AG20443 (cell line): ENCODE data around the gene CNP.

Experiments used
- DNase-seq: peaks from one replicate; pipeline ENCODE4 v3.0.0; 2012; ENCODE audit warnings: low spot score, mixed read lengths

Gene CNP

GRCh38 chr17:41942626-41943373 lies 23.8 kb upstream of the CNP start:
- DNase-seq: no peak

GRCh38 chr17:41943492-41943891 lies 23.1 kb upstream of the CNP start:
- no peak for DNase-seq

DNA sequence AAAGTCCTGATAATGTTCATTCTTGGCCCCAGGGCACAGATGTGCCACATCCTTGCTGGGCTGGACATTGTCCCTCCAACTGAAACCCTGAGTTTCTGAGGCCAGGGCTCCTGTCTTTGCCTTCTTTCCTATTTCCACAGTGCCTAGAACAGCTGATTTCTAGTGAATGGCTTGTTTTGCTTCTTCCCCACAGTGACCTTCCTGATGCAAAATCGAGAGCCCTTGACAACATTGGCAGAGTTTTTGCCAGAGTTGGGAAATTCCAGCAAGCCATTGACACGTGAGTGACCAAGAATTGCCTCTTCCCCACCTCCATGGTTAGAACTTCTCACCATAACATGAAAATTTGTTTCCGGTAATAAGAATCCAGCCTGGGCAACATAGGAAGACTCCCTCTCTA lies 21.7 kb upstream of the CNP start:
- no peak for DNase-seq

DNA sequence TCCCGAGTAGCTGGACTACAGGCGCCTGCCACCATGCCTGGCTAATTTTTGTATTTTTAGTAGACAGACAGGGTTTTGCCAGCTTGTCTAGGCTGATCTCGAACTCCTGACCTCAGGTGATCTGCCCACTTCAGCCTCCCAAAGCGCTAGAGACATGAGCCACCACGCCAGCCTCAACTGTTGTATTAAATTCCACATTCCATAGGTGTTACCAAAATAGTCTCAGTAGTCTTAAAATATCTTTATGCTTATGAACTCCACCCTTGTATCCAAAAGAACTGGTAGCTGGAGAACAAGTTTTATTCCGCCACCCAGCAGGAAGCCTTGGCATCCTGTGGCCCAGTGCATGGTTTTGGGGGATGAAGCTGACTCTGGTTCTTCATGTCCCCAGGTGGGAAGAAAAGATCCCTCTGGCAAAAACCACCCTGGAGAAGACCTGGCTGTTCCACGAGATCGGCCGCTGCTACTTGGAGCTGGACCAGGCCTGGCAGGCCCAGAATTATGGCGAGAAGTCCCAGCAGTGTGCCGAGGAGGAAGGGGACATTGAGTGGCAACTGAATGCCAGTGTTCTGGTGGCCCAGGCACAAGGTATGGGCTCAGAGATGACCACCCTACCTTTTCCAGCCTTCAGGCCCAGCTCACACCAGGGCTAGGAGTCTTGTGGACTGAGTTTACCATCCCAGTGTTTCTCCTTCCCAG lies 17.7 kb upstream of the CNP start:
- no peak for DNase-seq

DNA sequence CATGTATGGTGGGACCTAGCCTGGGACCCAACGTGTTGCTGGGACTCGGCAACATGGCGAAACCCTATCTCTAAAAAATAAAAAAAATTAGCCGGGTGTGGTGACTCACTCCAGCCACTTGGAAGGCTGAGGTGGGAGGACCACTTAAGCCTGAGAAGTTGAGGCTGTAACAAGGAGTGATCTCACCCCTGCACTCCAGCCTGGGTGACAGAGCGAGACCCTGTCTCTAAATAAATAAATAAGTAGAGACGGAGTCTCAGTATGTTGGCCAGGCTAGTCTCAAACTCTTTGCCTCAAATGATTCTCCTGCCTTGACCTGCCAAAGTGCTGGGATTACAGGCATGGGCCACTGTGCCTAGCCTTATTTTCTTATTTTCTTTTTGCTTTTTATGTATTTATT lies 10.1 kb upstream of the CNP start:
- no peak for DNase-seq

DNA sequence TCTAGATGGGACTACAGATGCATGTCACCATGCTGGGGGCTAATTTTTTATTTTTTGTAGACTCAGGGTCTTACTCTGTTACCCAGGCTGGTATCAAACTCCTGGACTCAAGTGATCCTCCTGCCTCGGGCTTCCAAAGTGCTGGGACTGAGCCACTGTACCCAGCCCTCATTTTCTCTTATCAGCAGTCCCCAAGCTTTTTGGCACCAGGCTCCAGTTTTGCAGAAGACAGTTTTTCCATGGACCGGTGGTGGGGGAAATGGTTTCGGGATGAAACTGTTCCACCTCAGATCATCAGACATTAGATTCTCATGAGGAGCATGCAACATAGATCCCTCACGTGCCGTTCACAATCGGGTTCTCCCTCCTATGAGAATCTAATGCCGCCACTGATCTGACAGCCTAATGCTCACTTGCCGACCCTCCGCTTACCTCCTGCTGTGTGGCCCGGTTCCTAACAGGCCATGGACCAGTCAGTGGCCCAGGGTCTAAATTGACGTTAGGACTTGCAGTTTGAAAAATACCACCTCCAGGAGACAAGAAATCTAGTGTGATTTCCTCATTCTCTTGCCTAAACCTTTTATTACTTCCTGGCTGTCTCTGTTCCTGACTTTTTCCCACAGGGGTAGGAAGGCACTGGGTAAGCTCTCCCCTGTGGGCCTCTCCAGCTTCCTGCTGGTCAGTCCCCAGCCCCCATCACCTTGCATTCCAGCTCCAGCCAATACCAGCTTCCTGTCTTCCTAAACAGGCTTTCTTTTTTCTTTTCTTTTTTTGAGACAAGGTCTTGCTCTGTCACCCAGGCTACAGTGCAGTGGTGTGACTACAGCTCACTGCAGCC lies 9.3 kb upstream of the CNP start:
- DNase-seq: no peak

DNA sequence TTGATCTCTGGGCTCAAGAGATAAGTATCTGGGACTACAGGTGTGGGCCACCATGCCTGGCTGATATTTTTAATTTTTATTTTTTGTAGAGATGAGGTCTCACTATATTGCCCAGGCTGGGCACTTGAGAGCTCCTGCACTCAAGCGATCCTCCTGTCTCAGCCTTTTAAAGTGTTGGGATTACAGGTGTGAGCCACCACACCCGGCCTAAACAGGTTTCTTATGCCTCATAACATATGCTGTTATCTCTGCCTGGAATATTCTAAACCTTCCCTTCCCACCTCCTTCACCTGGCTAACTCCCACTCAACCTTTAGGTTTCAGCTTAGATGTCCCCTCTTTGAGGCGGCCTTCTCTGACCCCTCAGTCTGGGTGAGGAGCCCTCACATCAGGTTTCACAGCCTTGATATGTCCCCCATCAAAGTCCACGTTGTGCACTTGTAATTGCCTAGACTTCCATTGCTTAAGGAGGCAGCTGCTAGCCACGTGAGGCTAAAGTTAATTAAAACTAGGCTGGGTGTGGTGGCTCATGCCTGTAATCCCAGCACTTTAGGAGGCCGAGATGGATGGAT lies 8.6 kb upstream of the CNP start:
- no peak for DNase-seq

- no peak for DNase-seq
These were observed 7.6 kb upstream of the CNP start for GRCh38 chr17:41959030-41959335.

GRCh38 chr17:41959336-41960095 lies 7.1 kb upstream of the CNP start:
- DNase-seq: peak; percentile 64

DNA sequence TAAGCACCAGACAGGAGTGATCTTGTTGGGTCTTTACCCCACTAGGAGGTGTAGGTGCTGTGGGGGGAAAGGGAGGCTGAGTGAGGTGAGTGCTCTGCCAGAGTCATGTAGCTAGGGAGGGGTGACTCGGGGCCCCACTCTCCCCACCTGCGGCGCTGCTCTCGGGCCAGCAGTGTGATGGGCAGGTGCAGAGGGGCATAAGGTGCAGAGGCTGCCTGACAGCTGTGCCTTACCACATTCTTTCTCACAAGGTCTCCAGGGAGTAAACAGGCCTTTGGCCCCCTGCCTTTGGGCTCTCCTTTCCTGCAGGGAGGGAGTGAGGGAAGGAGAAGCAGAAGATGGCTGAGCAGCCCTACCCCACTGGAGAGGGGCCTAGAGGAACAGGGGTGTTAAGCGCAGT lies 4.5 kb upstream of the CNP start:
- DNase-seq: no peak

- DNase-seq: peak; percentile 86
These were observed 3.7 kb upstream of the CNP start for GRCh38 chr17:41962768-41963434.

GRCh38 chr17:41965694-41966462 lies 717 bp upstream of the CNP start:
- peak; percentile 53 for DNase-seq

- no peak for DNase-seq
These were observed 736 bp downstream of the CNP start for GRCh38 chr17:41967141-41967920.

DNA sequence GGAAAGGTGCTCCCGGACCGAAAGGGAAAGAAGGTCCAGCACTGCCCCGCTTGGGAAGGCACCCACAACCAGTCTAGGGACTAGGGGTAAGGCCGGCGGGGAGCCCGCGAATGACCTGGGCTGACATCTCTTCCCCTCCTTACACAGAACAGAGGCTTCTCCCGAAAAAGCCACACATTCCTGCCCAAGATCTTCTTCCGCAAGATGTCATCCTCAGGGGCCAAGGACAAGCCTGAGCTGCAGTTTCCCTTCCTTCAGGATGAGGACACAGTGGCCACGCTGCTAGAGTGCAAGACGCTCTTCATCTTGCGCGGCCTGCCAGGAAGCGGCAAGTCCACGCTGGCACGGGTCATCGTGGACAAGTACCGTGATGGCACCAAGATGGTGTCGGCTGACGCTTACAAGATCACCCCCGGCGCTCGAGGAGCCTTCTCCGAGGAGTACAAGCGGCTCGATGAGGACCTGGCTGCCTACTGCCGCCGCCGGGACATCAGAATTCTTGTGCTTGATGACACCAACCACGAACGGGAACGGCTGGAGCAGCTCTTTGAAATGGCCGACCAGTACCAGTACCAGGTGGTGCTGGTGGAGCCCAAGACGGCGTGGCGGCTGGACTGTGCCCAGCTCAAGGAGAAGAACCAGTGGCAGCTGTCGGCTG lies 1.5 kb downstream of the CNP start:
- DNase-seq: no peak

DNA sequence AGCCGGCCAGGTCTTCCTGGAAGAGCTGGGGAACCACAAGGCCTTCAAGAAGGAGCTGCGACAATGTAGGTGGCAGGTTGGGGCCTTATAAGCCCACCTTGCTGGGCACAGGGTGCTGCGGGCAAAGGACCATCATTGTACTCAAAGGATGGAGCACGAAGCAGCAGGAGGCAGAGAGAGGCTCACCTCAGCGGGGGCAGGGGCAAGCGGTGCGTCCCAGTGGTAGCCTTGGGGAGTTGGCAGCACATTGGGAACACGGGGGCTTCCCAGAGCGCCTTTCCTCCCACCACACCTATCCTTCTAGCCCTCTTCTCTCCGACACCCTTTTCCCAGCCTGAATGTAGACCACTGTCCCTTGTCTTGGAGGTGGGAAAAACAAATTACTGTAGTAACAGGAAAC lies 2.1 kb downstream of the CNP start:
- DNase-seq: no peak

DNA sequence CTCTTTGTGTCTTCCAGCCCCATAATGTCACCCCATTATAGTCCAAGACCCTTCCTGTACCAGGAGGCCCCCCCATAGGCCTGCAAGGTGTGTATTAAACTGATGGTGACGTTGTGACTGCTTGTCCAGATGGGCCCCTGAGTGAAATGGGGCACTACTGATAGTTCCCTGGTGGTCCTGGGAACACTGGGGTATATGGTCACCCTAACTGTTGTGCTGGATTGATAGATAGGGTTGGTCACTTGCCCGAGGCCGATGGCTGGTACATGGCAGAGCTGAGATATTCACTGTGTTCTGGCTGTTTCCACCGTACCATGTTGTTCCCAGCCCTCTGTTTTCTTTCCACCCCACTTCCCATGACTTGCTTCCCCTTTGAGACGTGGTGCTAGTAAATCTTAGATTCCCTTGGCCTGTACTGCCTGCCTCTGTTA lies 4.3 kb downstream of the CNP start:
- no peak for DNase-seq

- no peak for DNase-seq
These were observed 5.3 kb downstream of the CNP start for GRCh38 chr17:41971721-41972523.
